ENCODE data around the gene FAM13B.

The FAM13B gene

DNA sequence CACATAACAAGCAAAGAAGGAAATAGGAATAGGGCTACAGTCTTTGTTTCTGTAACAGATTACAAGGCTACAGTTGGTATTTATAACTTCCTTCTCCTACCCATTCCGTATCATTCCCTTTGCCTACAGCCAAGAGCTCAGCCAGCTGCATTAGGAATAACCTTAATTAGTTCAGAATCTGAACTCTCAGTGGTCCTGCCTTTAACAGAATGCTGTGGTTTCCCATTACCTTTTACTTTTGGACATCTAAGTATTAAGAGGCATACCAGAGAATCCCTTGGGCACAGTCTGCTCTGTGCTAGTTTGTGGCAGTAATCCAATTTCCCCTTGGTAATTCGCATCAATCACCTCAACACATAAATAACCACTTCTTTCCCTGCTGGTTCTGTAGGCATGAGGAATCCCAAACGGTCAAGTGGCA, 99.4 kb downstream of the FAM13B start:
- H3K36me3 ChIP-seq (ENCODE audit: low read length), result peaks cover 18% of the 10 kb centered on the region; the same call in 1 of the 2 replicates
- H3K9ac ChIP-seq (ENCODE audit: low read length), result no peak overlapping the region
- no peak overlapping the region for H2AFZ ChIP-seq (ENCODE audit: low read depth, low read length, severe bottlenecking)
- H3F3A ChIP-seq (ENCODE audit: insufficient read depth), result peaks cover 8% of the 10 kb centered on the region; the same call in 1 of the 2 replicates
- H3K27me3 ChIP-seq (ENCODE audit: low read length), result no peaks in the 10 kb centered on the region
- no peaks in the 10 kb centered on the region for H4K20me1 ChIP-seq (ENCODE audit: low read depth, low read length)
- H3K4me2 ChIP-seq (ENCODE audit: low read depth, low read length, poor library complexity, severe bottlenecking), result no peak overlapping the region
- TF ChIP-seq EZH2phosphoT487 (conservative IDR thresholded peaks at IDR 0.05; ENCODE audit: low read length), result no peak
- TF ChIP-seq, protein P1, sequence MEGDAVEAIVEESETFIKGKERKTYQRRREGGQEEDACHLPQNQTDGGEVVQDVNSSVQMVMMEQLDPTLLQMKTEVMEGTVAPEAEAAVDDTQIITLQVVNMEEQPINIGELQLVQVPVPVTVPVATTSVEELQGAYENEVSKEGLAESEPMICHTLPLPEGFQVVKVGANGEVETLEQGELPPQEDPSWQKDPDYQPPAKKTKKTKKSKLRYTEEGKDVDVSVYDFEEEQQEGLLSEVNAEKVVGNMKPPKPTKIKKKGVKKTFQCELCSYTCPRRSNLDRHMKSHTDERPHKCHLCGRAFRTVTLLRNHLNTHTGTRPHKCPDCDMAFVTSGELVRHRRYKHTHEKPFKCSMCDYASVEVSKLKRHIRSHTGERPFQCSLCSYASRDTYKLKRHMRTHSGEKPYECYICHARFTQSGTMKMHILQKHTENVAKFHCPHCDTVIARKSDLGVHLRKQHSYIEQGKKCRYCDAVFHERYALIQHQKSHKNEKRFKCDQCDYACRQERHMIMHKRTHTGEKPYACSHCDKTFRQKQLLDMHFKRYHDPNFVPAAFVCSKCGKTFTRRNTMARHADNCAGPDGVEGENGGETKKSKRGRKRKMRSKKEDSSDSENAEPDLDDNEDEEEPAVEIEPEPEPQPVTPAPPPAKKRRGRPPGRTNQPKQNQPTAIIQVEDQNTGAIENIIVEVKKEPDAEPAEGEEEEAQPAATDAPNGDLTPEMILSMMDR (IDR thresholded peaks at IDR 0.05; ENCODE audit: insufficient read depth, low read length, poor library complexity, severe bottlenecking), result no peak
- no peaks in the 10 kb centered on the region for H3K9me2 ChIP-seq (replicated peaks; ENCODE audit: insufficient read depth, low read length)
- no peak overlapping the region for H3K27ac ChIP-seq (ENCODE audit: low read depth, low read length)
- no peaks in the 10 kb centered on the region for H3K9me3 ChIP-seq (ENCODE audit: insufficient read depth, low read length)
- H3K79me2 ChIP-seq (ENCODE audit: insufficient read depth, low read length), result no peaks in the 10 kb centered on the region
- no peak overlapping the region for H3K4me3 ChIP-seq (ENCODE audit: insufficient read depth, low read length, poor library complexity, severe bottlenecking)

DNA sequence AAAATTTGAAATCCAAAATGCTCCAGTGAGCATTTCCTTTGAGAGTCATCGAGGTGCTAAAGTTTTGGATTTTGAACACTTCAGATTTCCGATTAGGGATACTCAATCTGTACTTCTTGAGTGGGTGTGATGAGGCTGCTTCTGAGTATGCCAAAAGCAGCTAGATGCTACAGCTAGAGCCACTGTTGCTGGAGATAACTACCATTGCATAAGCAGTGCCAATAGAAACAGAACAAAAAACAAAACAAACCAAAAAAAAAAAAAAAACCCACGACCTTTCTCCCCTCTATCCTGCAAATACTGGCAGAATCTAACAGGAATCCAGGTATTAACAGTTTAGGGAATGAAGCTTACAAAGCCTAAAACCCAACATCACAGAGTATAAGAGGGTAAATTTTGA, 100.1 kb downstream of the FAM13B start:
- no peaks in the 10 kb centered on the region for H3K79me2 ChIP-seq (ENCODE audit: insufficient read depth, low read length)
- peaks cover 8% of the 10 kb centered on the region; the same call in 1 of the 2 replicates for H3F3A ChIP-seq (ENCODE audit: insufficient read depth)
- no peaks in the 10 kb centered on the region for H4K20me1 ChIP-seq (ENCODE audit: low read depth, low read length)
- H3K4me3 ChIP-seq (ENCODE audit: insufficient read depth, low read length, poor library complexity, severe bottlenecking), result no peak overlapping the region
- no peaks in the 10 kb centered on the region for H3K9me3 ChIP-seq (ENCODE audit: insufficient read depth, low read length)
- H3K36me3 ChIP-seq (ENCODE audit: low read length), result peaks cover 13% of the 10 kb centered on the region; the same call in 1 of the 2 replicates
- H3K9me2 ChIP-seq (replicated peaks; ENCODE audit: insufficient read depth, low read length), result no peaks in the 10 kb centered on the region
- TF ChIP-seq, protein P1 (IDR thresholded peaks at IDR 0.05; ENCODE audit: insufficient read depth, low read length, poor library complexity, severe bottlenecking), result no peak
- TF ChIP-seq EZH2phosphoT487 (conservative IDR thresholded peaks at IDR 0.05; ENCODE audit: low read length), result no peak
- no peak overlapping the region for H3K27ac ChIP-seq (ENCODE audit: low read depth, low read length)
- H3K4me2 ChIP-seq (ENCODE audit: low read depth, low read length, poor library complexity, severe bottlenecking), result no peak overlapping the region
- H3K9ac ChIP-seq (ENCODE audit: low read length), result no peak overlapping the region
- H2AFZ ChIP-seq (ENCODE audit: low read depth, low read length, severe bottlenecking), result no peak overlapping the region
- no peaks in the 10 kb centered on the region for H3K27me3 ChIP-seq (ENCODE audit: low read length)

DNA sequence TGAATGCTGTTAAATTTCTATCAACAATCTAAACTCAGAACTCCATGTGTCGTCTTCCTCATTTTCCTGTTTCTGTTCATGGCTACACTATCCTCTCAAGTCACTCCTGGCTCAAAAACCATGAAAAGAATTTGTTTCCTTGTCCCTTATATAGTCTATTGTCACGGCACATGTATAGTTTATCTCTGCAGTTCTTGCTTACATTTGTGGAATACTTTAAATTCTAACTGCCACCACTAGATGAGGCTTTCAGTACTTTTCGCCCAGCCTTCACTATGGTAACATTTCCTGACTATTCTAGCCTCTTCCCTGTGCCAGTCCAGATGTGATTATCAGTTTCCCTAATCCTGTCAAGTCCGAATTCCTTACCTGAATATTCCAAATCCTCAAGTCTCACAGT, 109.0 kb downstream of the FAM13B start:
- Histone ChIP-seq H3K79me2 (ENCODE audit: insufficient read depth, low read length) (no peaks in the 10 kb centered on the region), H2AFZ (ENCODE audit: low read depth, low read length, severe bottlenecking) (no peak overlapping the region), H3K27ac (ENCODE audit: low read depth, low read length) (no peak overlapping the region), H4K20me1 (ENCODE audit: low read depth, low read length) (no peaks in the 10 kb centered on the region), H3K9me2 (replicated peaks; ENCODE audit: insufficient read depth, low read length) (no peaks in the 10 kb centered on the region), H3K36me3 (ENCODE audit: low read length) (no peaks in the 10 kb centered on the region), H3K9ac (ENCODE audit: low read length) (no peak overlapping the region), H3K27me3 (ENCODE audit: low read length) (no peaks in the 10 kb centered on the region), H3K4me3 (ENCODE audit: insufficient read depth, low read length, poor library complexity, severe bottlenecking) (no peak overlapping the region), H3K9me3 (ENCODE audit: insufficient read depth, low read length) (no peaks in the 10 kb centered on the region), H3F3A (ENCODE audit: insufficient read depth) (0 out of 2 replicates have a peak, but pooled peaks cover 8% of the 10 kb centered on the region), H3K4me2 (ENCODE audit: low read depth, low read length, poor library complexity, severe bottlenecking) (no peak overlapping the region)
- TF ChIP-seq, protein P1 (IDR thresholded peaks at IDR 0.05; ENCODE audit: insufficient read depth, low read length, poor library complexity, severe bottlenecking), result no peak
- TF ChIP-seq EZH2phosphoT487 (conservative IDR thresholded peaks at IDR 0.05; ENCODE audit: low read length), result no peak

Data from SU-DHL-6 (cell line).